ENCODE data around the gene PARD6G.

Gene PARD6G

DNA sequence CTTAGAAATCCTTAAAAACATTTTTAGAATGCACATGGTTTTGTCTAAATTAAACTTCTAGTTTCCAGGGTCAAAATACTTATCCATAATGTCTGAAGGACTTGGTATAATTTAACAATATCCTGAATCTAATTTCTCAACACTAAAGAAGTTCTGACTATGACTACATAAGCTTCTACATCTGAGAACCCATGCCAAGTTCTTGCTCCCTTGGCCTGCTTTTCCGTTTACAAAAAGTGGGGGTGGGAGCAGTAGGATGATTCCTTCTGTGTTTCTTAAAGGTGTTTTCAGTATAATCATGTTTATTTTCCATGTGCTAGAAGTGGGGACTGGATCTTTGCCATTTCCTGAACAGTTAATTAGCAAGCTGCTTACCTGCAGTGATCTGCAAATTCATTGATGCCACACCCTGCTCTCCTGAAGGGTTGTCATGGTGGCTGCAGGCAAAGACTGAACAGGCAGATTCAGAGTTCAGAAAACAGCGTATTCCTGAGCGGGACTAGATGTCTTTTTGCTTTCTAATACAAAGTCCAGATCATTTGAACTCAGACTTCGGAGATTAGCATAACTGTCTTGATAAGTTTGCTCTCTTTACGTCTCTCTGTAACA is 102.0 kb downstream of the PARD6G start:
- DNase-seq (ENCODE audit: low spot score), result no peak

GRCh38 chr18:80143881-80144280 is 103.4 kb downstream of the PARD6G start:
- no peak for DNase-seq (ENCODE audit: low spot score)

DNA sequence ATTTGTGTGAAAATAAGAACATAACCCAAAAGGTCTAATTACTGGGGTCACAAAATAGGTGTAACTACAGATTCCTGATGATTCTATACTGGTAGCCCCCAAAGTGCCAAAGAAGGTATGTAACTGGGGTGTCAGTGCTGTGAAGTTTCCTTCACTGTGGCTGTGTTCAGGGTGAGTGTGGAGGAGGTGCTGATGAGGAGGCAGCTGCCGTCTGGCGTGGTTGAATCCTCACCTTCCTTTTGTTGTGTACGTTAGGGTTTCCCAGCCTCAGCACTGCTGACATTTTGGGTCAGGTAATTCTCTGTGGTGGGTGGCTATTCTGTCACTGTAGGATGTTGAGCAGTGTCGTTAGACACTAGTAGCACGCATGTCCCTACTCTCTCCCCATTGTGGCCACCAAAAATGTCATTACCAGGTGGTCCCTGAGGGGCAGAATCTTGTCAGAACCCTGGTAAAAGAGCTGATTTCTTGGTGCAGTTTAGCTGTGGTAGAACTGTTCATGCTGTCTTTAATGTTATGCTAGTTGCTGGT is 106.8 kb downstream of the PARD6G start:
- no peak for DNase-seq (ENCODE audit: low spot score)

GRCh38 chr18:80137976-80138375 is 109.3 kb downstream of the PARD6G start:
- no peak for DNase-seq (ENCODE audit: low spot score)

DNA sequence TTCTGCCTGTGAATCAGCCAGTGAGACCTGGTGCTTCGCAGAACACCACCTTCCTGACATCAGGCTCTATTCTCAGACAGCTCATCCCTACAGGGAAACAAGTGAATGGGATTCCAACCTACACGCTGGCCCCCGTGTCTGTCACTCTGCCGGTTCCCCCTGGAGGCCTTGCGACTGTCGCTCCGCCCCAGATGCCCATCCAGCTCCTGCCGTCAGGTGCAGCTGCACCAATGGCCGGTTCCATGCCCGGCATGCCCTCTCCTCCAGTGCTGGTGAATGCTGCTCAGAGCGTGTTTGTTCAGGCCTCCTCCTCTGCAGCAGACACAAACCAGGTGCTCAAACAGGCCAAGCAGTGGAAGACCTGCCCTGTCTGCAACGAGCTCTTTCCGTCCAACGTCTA is 110.2 kb downstream of the PARD6G start:
- DNase-seq (ENCODE audit: low spot score), result no peak

DNA sequence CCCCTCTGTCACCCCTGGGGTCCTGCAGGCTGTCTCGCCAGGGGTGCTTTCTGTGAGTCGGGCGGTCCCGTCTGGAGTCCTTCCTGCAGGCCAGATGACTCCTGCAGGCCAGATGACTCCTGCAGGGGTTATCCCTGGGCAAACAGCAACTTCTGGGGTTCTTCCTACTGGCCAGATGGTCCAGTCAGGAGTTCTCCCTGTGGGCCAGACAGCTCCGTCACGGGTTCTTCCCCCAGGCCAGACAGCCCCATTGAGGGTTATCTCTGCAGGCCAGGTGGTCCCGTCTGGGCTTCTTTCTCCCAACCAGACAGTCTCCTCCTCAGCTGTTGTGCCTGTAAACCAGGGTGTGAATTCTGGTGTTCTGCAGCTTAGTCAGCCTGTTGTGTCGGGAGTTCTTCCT is 110.6 kb downstream of the PARD6G start:
- no peak for DNase-seq (ENCODE audit: low spot score)

DNA sequence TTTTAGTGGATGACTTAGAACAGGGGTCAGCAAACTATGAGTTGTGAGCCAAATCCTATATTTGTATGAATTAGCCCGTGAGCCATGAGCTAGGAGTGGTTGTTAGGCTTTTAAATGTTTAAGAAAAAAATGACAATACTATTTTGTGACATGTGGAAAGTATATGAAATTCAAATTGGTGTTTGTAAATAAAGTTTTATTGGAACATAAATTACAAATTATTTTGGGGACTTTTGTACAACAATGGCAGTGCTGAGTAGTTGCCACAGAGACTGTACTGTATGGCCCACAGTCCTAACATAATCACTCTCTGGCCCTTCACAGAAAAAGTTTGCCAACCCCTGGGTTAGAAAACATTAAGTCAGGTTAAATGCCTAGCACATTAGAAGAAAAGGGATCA is 112.2 kb downstream of the PARD6G start:
- DNase-seq (ENCODE audit: low spot score), result no peak

- DNase-seq (ENCODE audit: low spot score), result no peak
These were observed 114.2 kb downstream of the PARD6G start for GRCh38 chr18:80133124-80133523.

- DNase-seq (ENCODE audit: low spot score), result no peak
These were observed 115.0 kb downstream of the PARD6G start for GRCh38 chr18:80132180-80132812.

DNA sequence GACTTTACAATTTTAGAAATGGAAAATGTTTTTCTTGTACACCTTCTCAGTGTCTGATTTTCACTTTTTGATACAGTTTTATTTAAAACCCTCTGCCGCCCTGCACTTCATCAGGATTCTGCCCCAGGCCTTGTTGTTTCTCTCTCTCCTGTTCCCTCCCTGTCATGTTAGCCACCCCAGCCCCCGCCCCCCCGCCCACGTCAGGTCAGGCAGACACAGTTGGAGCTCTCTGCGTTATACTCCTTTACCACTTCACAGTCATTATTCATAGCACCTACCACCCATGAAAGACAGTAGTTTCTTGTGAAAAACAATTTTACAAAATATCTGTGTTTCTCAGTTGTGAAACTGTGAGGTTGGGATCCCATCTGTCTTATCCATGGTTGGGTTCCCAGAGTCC is 116.8 kb downstream of the PARD6G start:
- DNase-seq (ENCODE audit: low spot score), result no peak

- DNase-seq (ENCODE audit: low spot score), result no peak
These were observed 117.5 kb downstream of the PARD6G start for GRCh38 chr18:80129672-80130367.

- no peak for DNase-seq (ENCODE audit: low spot score)
These were observed 119.7 kb downstream of the PARD6G start for GRCh38 chr18:80127635-80128034.

GRCh38 chr18:80126797-80127196 is 120.5 kb downstream of the PARD6G start:
- DNase-seq (ENCODE audit: low spot score), result no peak

DNA sequence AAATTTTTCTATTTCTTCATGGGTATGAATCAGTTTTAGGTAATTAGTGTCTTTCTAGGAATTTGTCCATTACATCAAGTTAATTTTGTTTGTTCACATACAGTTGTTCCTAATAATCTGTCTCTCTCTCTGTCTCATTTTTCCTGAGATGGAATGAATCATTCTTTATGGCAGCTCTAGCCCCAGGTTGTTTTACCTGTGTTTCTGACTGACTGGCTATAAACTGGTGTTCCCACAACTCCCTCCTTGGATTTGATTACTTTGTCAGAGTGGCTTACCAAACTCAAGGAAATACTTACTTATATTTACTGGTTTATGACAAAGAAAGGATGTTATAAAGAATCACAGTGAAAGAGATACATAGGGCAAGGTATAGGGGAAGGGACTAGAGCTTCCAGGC is 123.2 kb downstream of the PARD6G start:
- no peak for DNase-seq (ENCODE audit: low spot score)

DNA sequence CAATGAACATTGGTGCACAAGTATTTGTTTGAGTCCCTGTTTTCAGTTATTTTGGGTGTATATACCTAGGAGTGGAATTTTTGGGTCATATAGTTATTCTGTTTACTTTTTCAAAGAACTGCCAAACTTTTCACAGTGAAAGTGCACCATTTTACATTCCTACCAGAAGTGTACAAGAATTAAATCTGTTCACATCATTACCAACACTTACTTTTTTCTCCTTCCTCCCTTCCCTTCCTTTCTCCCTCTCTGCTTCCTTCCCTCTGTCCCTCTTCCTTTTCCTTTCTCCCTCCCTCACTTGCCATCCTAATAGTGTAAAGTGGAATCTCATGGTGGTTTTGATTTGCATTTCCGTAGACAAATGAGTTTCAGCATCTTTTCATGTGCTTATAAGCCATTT is 126.4 kb downstream of the PARD6G start:
- no peak for DNase-seq (ENCODE audit: low spot score)

GRCh38 chr18:80119111-80119510 is 128.2 kb downstream of the PARD6G start:
- no peak for DNase-seq (ENCODE audit: low spot score)

- no peak for DNase-seq (ENCODE audit: low spot score)
These were observed 132.3 kb downstream of the PARD6G start for GRCh38 chr18:80115035-80115434.

- DNase-seq (ENCODE audit: low spot score), result no peak
These were observed 134.6 kb downstream of the PARD6G start for GRCh38 chr18:80112624-80113248.

DNA sequence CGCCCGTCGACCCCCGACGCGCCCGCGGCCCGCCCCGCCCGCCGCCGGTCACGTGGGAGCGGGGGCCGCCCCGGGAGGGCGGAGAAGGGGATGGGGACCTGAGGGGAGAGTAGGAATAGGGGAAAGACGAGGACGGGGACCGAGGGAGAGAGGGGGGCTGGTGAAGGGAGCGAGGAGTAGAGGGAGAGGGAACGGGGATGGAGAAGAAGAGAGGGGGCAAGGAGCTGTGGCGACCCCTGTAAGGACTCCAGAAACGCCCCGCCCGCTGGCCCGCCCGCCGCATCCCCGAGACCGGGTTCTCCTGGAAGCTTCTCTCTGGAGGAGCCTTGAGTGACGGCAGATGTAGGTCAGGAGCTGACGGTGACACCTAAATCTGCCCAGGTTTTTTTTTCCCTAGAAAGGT is 137.6 kb downstream of the PARD6G start:
- DNase-seq (ENCODE audit: low spot score), result peak; percentile 14

GRCh38 chr18:80108739-80109675 is 138.3 kb downstream of the PARD6G start, which contains the start of gene ADNP2:
ADNP2 (plus strand) TSS chr18:80109262; CDS start chr18:80117543, 8,281 bp downstream.
- DNase-seq (ENCODE audit: low spot score), result peak; percentile 83

DNA sequence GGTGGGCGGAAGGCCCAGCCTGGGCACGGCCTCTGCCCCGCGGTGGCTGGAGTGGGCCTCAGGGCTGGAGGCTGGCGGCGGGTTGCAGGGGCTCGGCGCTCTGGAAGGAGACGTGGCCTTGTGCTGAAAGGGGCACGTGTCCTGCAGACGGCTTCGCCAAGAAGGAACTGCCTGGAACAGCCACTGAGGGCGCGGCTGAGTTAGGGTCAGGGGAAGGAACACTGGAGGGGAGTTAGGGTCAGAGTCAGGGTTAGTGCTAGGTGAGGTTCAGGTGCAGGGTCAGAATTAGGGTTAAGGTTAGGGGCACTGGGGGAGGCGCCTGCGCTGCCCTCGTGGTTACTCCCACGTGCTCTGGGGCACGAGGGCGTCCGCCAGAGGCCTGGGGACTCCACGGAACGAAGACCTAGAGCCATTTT is 139.2 kb downstream of the PARD6G start:
- DNase-seq (ENCODE audit: low spot score), result no peak

GRCh38 chr18:80107426-80107825 is 139.9 kb downstream of the PARD6G start:
- DNase-seq (ENCODE audit: low spot score), result no peak

All from LoVo (cell line).